SU-DHL-6 (cell line): ENCODE results near the gene INPP4B.

Experiments used
- H2AFZ ChIP-seq: fragments of 200-600 bp; sonication (generic); 2 replicates; pipeline ENCODE4 v1.6.1; 2014; ENCODE audit warnings: low read depth, mild to moderate bottlenecking, moderate library complexity, mixed read lengths, antibody characterized with exemption, low read length; ENCODE audit not compliant: severe bottlenecking
- H3F3A ChIP-seq: fragments of 200-600 bp; shearing (Covaris generic); 2 replicates; pipeline ENCODE4 v1.6.0; 2016; ENCODE audit warnings: antibody characterized with exemption, mild to moderate bottlenecking; ENCODE audit not compliant: insufficient read depth
- H3K27ac ChIP-seq: fragments of 200-600 bp; sonication (generic); 2 replicates; pipeline ENCODE4 v1.5.1; 2016; ENCODE audit warnings: low read depth, mild to moderate bottlenecking, low read length, moderate library complexity, mixed read lengths
- H3K27me3 ChIP-seq: fragments of 200-600 bp; sonication (generic), shearing (Covaris generic); 2 replicates; pipeline ENCODE4 v1.6.0; 2014; ENCODE audit warnings: mild to moderate bottlenecking, low read length
- H3K36me3 ChIP-seq: fragments of 200-600 bp; sonication (generic); 2 replicates; pipeline ENCODE4 v1.6.1; 2014; ENCODE audit warnings: mild to moderate bottlenecking, low read length, mixed read lengths
- H3K4me2 ChIP-seq: fragments of 300-600, 200-600 bp; shearing (Covaris generic), sonication (generic); 2 replicates; pipeline ENCODE4 v1.6.0; 2014; ENCODE audit warnings: low read length, low read depth, mild to moderate bottlenecking; ENCODE audit not compliant: poor library complexity, severe bottlenecking
- H3K4me3 ChIP-seq: fragments of 200-600 bp; sonication (generic); 2 replicates; pipeline ENCODE4 v1.5.1; 2014; ENCODE audit warnings: antibody characterized with exemption, low read length, mild to moderate bottlenecking, mixed read lengths; ENCODE audit not compliant: insufficient read depth, poor library complexity, severe bottlenecking
- H3K79me2 ChIP-seq: fragments of 200-600 bp; sonication (generic); 2 replicates; pipeline ENCODE4 v1.6.1; 2014; ENCODE audit warnings: mild to moderate bottlenecking, low read length, moderate library complexity; ENCODE audit not compliant: insufficient read depth
- H3K9ac ChIP-seq: fragments of 200-600 bp; sonication (generic); 2 replicates; pipeline ENCODE4 v1.7.0; 2014; ENCODE audit warnings: mild to moderate bottlenecking, low read length
- H3K9me2 ChIP-seq: fragments of 200-600 bp; sonication (generic); replicated peaks from 2 replicates; pipeline ENCODE4 v1.6.1; 2014; ENCODE audit warnings: low read length; ENCODE audit not compliant: insufficient read depth
- H3K9me3 ChIP-seq: fragments of 200-600 bp; sonication (generic); 2 replicates; pipeline ENCODE4 v1.6.1; 2014; ENCODE audit warnings: low read length, mixed read lengths; ENCODE audit not compliant: insufficient read depth
- H4K20me1 ChIP-seq: fragments of 200-600 bp; sonication (generic); 2 replicates; pipeline ENCODE4 v1.6.1; 2014; ENCODE audit warnings: low read depth, mild to moderate bottlenecking, antibody characterized with exemption, low read length, moderate library complexity, mixed read lengths
- CTCF ChIP-seq: fragments of 200-600 bp; sonication (generic); IDR thresholded peaks from one replicate; pipeline ENCODE4 v1.5.1; 2017; ENCODE audit warnings: antibody characterized with exemption, mild to moderate bottlenecking, low read length, moderate library complexity; ENCODE audit not compliant: insufficient read depth, poor library complexity, severe bottlenecking
- EZH2phosphoT487 ChIP-seq: fragments of 200-600 bp; sonication (generic), shearing (Covaris generic); conservative IDR thresholded peaks from 2 replicates; pipeline ENCODE4 v1.6.1; 2018; ENCODE audit warnings: mild to moderate bottlenecking, antibody characterized with exemption, low read length, moderate library complexity, mixed read lengths

Gene INPP4B

GRCh38 chr4:142141224-142141623 is 704.9 kb downstream of the INPP4B start:
- H3K79me2 ChIP-seq: no peaks in the 10 kb centered on the region
- no peak overlapping the region for H3K9ac ChIP-seq
- no peaks in the 10 kb centered on the region for H3F3A ChIP-seq
- no peak overlapping the region for H3K4me3 ChIP-seq
- H3K27me3 ChIP-seq: no peaks in the 10 kb centered on the region
- H3K27ac ChIP-seq: no peak overlapping the region
- H2AFZ ChIP-seq: no peak overlapping the region
- H3K9me2 ChIP-seq: no peaks in the 10 kb centered on the region
- TF ChIP-seq EZH2phosphoT487 (no peak), CTCF (no peak)
- no peak overlapping the region for H3K4me2 ChIP-seq
- no peaks in the 10 kb centered on the region for H3K9me3 ChIP-seq
- H4K20me1 ChIP-seq: no peaks in the 10 kb centered on the region
- no peaks in the 10 kb centered on the region for H3K36me3 ChIP-seq

DNA sequence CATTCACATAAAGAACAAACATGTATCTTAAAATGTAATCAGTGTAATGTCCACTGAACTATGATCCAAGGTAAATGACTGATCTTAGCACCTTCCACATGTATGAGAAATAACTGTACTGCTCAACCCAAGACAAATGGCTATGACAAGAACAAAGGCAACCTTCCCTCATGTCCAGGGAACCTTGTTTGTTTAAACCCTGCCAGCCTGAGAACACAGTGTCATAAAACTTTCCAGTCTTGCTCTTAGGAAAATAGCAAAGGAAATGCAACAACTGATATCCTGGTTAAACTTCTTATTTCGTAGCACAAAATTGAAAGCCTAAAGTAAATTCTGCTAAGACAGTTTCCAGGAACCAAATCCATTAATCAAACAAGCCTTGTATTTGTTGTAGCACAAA is 715.4 kb downstream of the INPP4B start:
- TF ChIP-seq EZH2phosphoT487 (no peak), CTCF (no peak)
- Histone ChIP-seq H3K9me2 (no peaks in the 10 kb centered on the region), H3K27me3 (no peaks in the 10 kb centered on the region), H3K36me3 (no peaks in the 10 kb centered on the region), H3K27ac (no peak overlapping the region), H3K79me2 (no peaks in the 10 kb centered on the region), H3F3A (no peaks in the 10 kb centered on the region), H4K20me1 (no peaks in the 10 kb centered on the region), H2AFZ (no peak overlapping the region), H3K4me3 (no peak overlapping the region), H3K9ac (no peak overlapping the region), H3K9me3 (no peaks in the 10 kb centered on the region), H3K4me2 (no peak overlapping the region)

DNA sequence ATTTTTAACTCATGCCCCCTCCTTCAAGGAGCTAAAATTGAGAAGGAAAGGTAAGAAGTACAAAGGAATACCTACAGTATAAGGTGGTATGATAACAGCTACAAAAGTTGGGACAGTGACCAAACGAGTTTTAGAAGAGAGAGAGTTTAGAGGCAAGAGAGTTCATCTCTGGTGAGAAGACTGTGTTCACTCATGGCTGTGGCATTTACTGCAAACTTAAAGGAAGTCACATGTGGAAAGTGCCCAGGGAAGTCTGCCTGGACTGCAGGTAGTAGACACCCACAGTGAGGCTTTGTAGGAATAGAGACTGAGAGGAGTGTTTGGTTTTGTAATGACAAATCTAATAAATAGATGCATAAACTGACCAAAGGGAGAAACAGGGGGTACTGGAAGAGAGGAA is 716.2 kb downstream of the INPP4B start:
- no peaks in the 10 kb centered on the region for H3F3A ChIP-seq
- H3K27ac ChIP-seq: no peak overlapping the region
- H3K27me3 ChIP-seq: no peaks in the 10 kb centered on the region
- H2AFZ ChIP-seq: no peak overlapping the region
- H3K79me2 ChIP-seq: no peaks in the 10 kb centered on the region
- TF ChIP-seq EZH2phosphoT487 (no peak), CTCF (no peak)
- H3K36me3 ChIP-seq: no peaks in the 10 kb centered on the region
- no peaks in the 10 kb centered on the region for H3K9me2 ChIP-seq
- H3K9me3 ChIP-seq: no peaks in the 10 kb centered on the region
- no peak overlapping the region for H3K9ac ChIP-seq
- no peak overlapping the region for H3K4me2 ChIP-seq
- H3K4me3 ChIP-seq: no peak overlapping the region
- no peaks in the 10 kb centered on the region for H4K20me1 ChIP-seq

GRCh38 chr4:142129473-142129872 is 716.6 kb downstream of the INPP4B start:
- H3K9me3 ChIP-seq: no peaks in the 10 kb centered on the region
- no peaks in the 10 kb centered on the region for H3K27me3 ChIP-seq
- H3K4me3 ChIP-seq: no peak overlapping the region
- H3F3A ChIP-seq: no peaks in the 10 kb centered on the region
- no peaks in the 10 kb centered on the region for H3K79me2 ChIP-seq
- no peaks in the 10 kb centered on the region for H4K20me1 ChIP-seq
- H3K4me2 ChIP-seq: no peak overlapping the region
- H3K9me2 ChIP-seq: no peaks in the 10 kb centered on the region
- no peak for TF ChIP-seq CTCF
- TF ChIP-seq EZH2phosphoT487: no peak
- H3K27ac ChIP-seq: no peak overlapping the region
- no peak overlapping the region for H2AFZ ChIP-seq
- H3K9ac ChIP-seq: no peak overlapping the region
- no peaks in the 10 kb centered on the region for H3K36me3 ChIP-seq
